Colonic mucosa (tissue), 4 donors: ENCODE data around the gene AK8. TPM values are rescaled to one million over a fixed set of nuclear protein-coding genes. Genes with fewer than 3 reads are reported as not detected.
"Not testable (repeated sequence)": the region's sequence is repeated elsewhere in the genome, so short reads cannot be mapped to it uniquely, and the experiment has no call there.

ENCODE experiments used
- DNase-seq: peaks from one replicate; pipeline ENCODE4 v3.0.0-alpha.2; 2020
- H3K27ac ChIP-seq: fragments of 200-600 bp; one replicate; pipeline ENCODE4 v1.8.0; 2021
- H3K27me3 ChIP-seq: fragments of 200-600 bp; one replicate; pipeline ENCODE4 v1.8.0; 2021
- H3K36me3 ChIP-seq: fragments of 200-600 bp; one replicate; pipeline ENCODE4 v1.8.0; 2021
- H3K4me1 ChIP-seq: fragments of 200-600 bp; one replicate; pipeline ENCODE4 v1.8.0; 2021; ENCODE audit warnings: mild to moderate bottlenecking
- H3K4me3 ChIP-seq: fragments of 200-600 bp; one replicate; pipeline ENCODE4 v1.8.0; 2021
- H3K9ac ChIP-seq, 2 donors: one replicate each; pipeline ENCODE4 v1.7.0; 2013; ENCODE audit warnings: control low read depth in 2 of 2, low read depth in 2 of 2, low read length in 2 of 2
- H3K9me3 ChIP-seq: fragments of 200-600 bp; one replicate; pipeline ENCODE4 v1.8.0; 2021
- CTCF ChIP-seq: fragments of 200-600 bp; IDR thresholded peaks from one replicate; pipeline ENCODE4 v1.8.0; 2022; ENCODE audit warnings: antibody characterized with exemption, mild to moderate bottlenecking
- intact Hi-C: fragments of 100-400 bp; cut with DNase I; formaldehyde crosslinking; loops from one replicate; pipeline ENCODE4 v1.14.1; 2022
- total RNA-seq, 2 donors: library from RNA; stranded (reverse); fragmentation: NEBNext Ultra II Directional in 1 of 2; extraction: Animal tissue kit (Norgen Biotek cat#: 25700) in 1 of 2; gene quantifications; one replicate each; pipeline ENCODE4 v1.2.1, GENCODE V29; 2021
- donor health status: healthy.
- donor health status: DM: no; HTN: no; CAD: no.
- donor health status: DM: no; HTN: no; CAD: no.

The AK8 gene
- total RNA-seq, 2 donors from 2014 or later, result 0.16 to 0.59 TPM

- Histone ChIP-seq H3K4me1 (no peaks in the 10 kb centered on the region), H3K9me3 (no peaks in the 10 kb centered on the region), H3K36me3 (no peaks in the 10 kb centered on the region), H3K4me3 (no peak overlapping the region), H3K27ac (no peak overlapping the region), H3K27me3 (no peaks in the 10 kb centered on the region), H3K9ac (no peak overlapping the region)
- no peak for DNase-seq
- no peak for TF ChIP-seq CTCF
- intact Hi-C loops, result no loop called here
These were observed 104.2 kb downstream of the AK8 start for GRCh38 chr9:132773764-132774339.

DNA sequence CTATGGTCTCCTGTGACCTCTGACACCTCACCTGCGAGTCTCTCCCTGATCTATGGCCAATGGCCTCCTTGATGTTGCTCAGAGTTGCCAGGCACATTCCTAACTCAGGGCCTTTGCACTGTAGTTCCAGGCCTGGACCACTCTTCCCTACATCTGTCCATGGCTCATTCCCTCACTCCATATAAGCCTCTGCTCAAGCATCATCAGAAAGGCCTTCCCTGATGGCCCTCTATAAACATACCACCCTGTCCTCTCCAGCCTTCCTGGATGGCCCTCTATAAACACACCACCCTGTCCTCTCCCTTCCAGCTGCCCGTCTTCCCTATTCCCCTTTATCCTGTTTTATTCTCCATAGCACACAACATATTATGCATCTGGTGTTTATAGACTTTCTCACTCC, 105.0 kb downstream of the AK8 start:
- Histone ChIP-seq H3K9ac (no peak overlapping the region), H3K4me3 (no peak overlapping the region), H3K27me3 (no peaks in the 10 kb centered on the region), H3K9me3 (no peaks in the 10 kb centered on the region), H3K27ac (no peak overlapping the region), H3K4me1 (no peaks in the 10 kb centered on the region), H3K36me3 (no peaks in the 10 kb centered on the region)
- no peak for DNase-seq
- intact Hi-C loops, result no loop called here
- TF ChIP-seq CTCF, result no peak

DNA sequence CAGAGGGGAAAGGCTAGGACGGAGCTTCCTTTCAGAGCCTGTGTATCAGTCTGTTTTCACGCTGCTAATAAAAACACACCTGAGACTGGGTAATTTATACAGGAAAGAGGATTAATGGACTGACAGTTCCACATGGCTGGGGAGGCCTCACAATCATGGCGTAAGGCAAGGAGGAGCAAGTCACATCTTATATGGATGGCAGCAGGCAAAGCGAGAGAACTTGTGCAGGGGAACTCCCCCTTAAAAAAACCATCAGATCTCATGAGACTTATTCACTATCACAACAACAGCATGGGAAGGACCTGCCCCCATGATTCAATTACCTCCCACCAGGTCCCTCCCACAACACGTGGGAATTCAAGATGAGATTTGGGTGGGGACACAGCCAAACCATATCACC, 106.3 kb downstream of the AK8 start:
- H3K36me3 ChIP-seq, H3K9ac ChIP-seq, H3K9me3 ChIP-seq, H3K27me3 ChIP-seq, H3K4me3 ChIP-seq, DNase-seq, intact Hi-C loops, H3K27ac ChIP-seq, H3K4me1 ChIP-seq: not testable (repeated sequence)

GRCh38 chr9:132770770-132771310, 107.2 kb downstream of the AK8 start:
- intact Hi-C loops, result no loop called here
- TF ChIP-seq CTCF, result no peak
- Histone ChIP-seq H3K9ac (peak overlapping the region; percentile 60 to 98), H3K27me3 (no peaks in the 10 kb centered on the region), H3K4me3 (peak overlapping the region; percentile 91), H3K36me3 (no peaks in the 10 kb centered on the region), H3K9me3 (no peaks in the 10 kb centered on the region), H3K4me1 (no peaks in the 10 kb centered on the region), H3K27ac (no peak overlapping the region)
- no peak for DNase-seq

- no peak for TF ChIP-seq CTCF
- Histone ChIP-seq H3K27me3 (no peaks in the 10 kb centered on the region), H3K9ac (peak overlapping the region; percentile 79 to 98), H3K9me3 (no peaks in the 10 kb centered on the region), H3K4me3 (peak overlapping the region; percentile 91), H3K27ac (peak overlapping the region; percentile 88), H3K36me3 (no peaks in the 10 kb centered on the region), H3K4me1 (no peaks in the 10 kb centered on the region)
- DNase-seq, result peak; percentile 80
- intact Hi-C loops, result no loop called here
These were observed 107.9 kb downstream of the AK8 start for GRCh38 chr9:132769906-132770769.
